GM19438 (cell line): ENCODE data around the gene BSPRY.
A peak's percentile ranks its signal among the peaks of the same experiment; 100 is the strongest.
"Not testable (repeated sequence)": the region's sequence is repeated elsewhere in the genome, so short reads cannot be mapped to it uniquely, and the experiment has no call there.

ENCODE experiments used
- ATAC-seq: cut with Tn5 transposase; IDR thresholded peaks from one replicate; pipeline ENCODE4 v1.9.1; 2021; ENCODE audit warnings: low read depth; ENCODE audit not compliant: unreplicated experiment

The BSPRY gene

DNA sequence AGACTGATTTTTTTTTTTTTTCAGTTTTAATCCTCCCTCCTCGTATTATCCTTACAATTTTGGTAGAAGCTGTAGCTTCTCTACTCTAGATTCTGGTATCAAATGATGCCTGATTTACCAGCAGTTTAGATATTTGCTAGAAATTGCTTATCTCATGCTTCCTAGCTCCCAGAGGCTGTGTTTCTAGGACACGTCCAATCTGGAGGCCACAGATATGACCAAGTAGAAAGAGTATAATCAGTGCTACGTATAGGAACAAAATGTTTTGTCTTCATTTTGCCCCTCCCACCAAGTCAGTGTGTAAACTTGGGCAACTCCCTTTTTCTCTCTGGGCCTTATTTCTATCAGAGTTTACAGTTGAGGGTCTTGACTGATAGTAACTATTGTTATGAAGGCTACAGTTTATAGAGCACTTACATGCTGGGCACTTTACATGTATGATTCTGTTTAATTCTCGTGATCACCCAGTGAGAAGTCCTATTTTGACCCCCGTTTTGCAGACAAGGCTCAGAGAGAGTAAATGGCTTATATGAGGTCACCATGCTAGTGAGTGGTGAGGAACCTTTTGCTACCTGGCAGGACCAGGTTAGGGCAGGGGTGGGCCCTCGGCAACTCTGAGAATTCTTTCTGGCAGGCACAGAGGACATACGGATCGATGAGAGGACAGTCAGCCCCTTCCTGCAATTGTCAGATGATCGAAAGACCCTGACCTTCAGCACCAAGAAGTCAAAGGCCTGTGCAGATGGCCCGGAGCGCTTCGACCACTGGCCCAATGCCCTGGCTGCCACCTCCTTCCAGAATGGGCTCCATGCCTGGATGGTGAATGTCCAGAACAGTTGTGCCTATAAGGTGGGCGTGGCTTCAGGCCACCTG lies 19.9 kb downstream of the BSPRY start:
- ATAC-seq: no peak

- ATAC-seq: no peak
Observed at GRCh38 chr9:113369855-113370140, 20.5 kb downstream of the BSPRY start.

GRCh38 chr9:113370806-113371325 lies 21.5 kb downstream of the BSPRY start:
- no peak for ATAC-seq

- no peak for ATAC-seq
Observed at GRCh38 chr9:113372059-113372458, 22.7 kb downstream of the BSPRY start.

GRCh38 chr9:113373256-113373655 lies 23.9 kb downstream of the BSPRY start:
- ATAC-seq: no peak

DNA sequence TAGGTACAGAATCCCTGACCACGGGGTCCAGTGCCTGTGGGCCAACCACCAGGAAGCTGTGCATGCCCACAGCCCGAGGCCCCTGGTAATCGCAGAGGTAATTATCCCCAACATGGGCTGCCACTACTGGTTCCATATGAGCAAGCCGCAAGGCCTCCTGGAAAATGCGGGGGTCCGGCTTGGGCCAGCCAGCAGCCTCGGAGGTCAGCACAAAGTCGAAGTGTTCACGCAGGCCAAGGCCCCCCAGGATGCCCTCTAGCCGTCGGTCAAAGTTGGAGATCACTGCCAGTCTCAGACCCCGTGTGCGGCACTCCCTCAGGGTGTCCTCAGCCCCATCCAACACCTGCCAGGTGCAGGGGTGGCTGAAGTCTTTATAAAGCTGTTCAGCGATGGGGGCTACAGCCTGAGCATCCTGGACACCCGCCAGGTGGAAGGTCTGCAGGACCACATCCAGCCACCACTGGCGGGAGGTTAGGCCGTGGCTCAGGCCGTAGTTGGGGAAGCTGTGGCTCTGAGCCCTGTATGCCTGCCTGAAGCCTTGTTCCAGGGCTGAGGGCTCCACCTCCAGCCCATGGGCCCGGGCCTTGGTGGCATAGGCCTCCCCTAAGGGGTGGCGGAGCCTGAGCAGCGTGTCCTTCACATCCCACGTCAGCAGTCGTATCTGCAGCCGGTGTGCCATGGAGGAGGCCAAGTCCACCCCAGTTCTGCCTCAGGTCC lies 24.5 kb downstream of the BSPRY start:
- ATAC-seq: no peak

DNA sequence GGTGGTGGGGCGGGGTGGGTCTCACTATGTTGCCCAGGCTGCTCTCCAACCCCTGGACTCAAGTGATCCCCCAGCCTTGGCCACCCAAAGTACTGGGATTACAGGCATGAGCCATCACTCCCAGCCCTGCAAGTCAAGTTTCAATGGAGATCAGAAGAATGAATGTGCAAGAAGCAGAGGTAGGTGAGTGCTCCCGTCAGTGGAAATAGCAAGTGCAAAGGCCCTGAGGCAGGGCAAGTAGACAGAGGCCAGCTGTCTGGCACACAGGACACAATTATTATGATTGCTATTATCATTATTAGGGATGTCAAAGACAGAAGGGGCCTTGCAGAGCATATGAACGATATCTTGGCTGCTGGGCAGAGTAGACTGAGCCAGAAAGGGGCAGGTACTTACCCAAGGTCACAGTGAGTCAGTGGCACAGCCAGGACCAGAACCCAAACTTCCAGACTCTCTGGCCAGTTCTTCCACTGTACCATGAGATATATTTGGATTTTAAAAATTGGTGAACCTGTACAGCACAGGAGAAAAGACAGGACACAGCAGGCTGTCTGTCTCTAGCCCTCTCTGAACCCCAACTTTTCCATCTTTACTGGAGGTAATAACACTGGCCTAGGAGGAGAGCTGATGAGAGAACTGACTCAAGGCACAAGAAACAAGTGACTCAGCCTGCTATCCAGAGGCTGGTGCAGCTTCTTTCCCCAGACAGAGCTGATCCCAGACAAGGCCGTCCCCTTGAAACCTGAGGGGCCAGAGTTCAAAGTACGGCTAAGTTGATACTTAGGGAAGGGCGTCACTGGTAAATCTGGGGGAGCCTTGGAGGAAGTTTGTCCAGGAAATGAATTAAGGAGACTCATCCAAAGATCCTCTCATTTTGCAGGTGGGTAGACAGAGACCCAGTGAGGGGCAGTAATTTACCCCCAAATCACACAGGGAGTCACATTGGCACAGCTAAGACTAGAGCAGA lies 26.0 kb downstream of the BSPRY start:
- ATAC-seq: no peak

GRCh38 chr9:113376634-113377567 lies 27.6 kb downstream of the BSPRY start, which contains the start of gene HDHD3:
HDHD3 (minus strand) TSS chr9:113376986; CDS start chr9:113374354, 2,632 bp downstream.
- ATAC-seq: peak; percentile 73

DNA sequence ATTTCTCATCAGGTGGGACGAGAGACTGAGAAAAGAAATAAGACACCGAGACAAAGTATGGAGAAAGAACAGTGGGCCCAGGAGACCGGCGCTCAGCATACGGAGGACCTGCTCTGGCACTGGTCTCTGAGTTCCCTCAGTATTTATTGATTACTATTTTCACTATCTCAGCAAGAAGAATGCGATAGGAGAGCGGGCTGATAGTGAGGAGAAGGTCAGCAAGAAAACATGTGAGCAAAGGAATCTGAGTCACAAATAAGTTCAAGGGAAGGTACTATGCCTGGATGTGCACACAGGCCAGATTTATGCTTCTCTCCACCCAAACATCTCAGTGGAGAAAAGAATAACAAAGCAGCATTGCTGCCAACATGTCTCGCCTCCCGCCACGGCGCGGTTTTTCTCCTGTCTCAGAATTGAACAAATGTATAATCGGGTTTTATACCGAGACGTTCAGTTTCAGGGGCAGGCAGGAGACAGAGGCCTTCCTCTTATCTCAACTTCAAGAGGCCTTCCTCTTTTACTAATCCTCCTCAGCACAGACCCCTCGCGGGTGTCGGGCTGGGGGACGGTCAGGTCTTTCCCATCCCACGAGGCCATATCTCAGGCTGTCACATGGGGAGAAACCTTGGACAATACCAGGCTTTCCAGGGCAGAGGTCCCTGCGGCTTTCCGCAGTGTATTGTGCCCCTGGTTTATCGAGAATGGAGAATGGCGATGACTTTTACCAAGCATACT lies 29.9 kb downstream of the BSPRY start:
- not testable (repeated sequence) for ATAC-seq

GRCh38 chr9:113379829-113380210 lies 30.5 kb downstream of the BSPRY start:
- not testable (repeated sequence) for ATAC-seq

DNA sequence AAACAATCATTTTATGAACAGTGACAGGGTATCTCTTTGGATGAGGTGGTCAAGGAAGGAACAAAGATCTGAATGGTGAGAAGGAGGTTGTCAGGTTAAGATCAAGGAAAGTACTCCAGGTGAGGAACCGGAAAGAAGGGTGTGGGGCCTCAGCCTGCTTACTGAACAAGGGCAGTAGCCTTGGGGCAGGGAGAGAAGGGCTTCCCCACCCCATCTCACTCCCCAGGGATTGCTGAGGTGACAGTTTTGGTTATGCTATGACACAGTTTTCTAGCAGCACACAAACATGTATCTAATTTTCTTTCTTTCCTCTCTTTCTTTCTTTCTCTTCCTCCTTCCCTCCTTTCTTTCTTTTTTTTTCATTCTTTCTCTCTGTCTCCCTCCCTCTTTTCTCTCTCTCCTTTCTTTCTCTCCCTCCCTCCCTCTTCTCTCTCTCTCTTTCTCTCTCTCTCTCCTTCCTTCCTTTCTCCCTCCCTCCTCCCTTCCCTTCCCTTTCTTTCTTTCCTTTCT lies 31.6 kb downstream of the BSPRY start:
- ATAC-seq: peak; percentile 59

DNA sequence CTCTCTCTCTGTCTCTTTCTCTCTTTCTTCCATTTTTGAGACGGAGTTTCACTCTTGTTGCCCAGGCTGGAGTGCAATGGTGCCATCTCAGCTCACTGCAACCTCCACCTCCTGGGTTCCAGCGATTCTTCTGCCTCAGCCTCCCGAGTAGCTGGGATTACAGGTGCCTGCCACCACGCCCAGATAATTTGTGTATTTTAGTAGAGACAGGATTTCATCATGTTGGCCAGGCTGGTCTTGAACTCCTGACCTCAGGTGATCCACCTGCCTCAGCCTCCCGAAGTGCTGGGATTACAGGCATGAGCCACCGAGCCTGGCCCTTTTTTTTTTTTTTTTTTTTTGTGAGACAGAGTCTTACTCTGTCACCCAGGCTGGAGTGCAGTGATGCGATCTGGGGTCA lies 32.1 kb downstream of the BSPRY start:
- ATAC-seq: not testable (repeated sequence)

DNA sequence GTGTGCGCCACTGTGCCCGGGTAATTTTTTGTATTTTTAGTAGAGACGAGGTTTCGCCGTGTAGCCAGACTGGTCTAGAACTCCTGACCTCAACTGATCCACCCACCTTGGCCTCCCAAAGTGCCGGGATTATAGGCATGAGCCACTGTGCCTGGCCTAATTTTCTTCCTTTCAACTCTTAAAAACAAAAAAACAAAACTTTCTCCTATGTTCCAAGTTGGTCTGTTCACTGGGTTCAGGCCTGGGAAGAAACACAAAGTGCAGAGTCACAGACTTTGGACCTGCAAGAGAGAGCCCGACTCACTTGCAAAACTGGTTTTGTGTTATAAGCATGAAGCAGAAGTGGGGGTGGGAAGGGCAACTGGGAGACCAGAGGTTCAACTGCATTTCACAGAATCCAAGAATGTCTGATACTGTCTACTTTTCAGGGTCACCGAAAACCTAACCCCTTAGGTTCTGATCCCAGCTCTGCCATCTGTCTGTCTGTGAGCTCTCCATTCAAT lies 32.6 kb downstream of the BSPRY start:
- no peak for ATAC-seq

DNA sequence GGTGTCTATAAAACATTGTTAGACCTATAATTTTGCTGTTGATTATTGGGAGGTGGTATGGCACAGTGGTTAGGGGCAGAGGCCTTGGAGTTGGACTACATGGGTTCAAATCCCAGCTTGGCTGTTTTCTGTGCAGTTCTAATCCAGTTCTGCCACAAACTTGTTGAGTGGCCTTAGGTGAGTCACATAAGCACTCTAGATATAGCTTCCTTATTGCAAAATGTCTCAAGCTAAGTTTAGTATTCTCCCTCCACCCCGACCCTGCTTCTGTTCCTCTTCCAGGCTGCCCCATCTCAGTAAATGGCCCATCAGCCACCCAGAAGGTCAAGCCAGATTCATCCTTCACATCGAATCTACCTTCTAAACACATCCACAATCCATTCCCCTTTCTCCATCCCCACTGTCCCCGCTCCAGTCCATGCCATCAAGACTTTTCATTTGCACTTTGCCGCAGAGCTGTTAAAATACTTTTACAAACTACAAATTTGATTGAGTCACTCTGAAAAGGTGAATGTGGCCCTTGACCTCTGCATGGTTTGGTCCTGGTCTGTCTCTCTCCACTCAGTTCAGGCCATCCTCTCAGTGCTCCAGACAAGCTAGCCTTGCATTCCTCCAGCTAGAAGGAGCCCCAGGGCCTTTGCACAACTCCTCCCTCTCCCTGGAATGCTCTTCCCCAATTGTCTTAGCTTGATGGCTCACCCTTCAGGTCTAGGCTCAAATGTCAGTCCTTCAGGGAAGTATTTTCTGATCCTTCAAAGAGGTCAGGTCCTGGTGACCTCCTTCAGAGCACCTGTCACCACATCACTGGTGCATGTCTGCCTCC lies 37.4 kb downstream of the BSPRY start:
- ATAC-seq: no peak

DNA sequence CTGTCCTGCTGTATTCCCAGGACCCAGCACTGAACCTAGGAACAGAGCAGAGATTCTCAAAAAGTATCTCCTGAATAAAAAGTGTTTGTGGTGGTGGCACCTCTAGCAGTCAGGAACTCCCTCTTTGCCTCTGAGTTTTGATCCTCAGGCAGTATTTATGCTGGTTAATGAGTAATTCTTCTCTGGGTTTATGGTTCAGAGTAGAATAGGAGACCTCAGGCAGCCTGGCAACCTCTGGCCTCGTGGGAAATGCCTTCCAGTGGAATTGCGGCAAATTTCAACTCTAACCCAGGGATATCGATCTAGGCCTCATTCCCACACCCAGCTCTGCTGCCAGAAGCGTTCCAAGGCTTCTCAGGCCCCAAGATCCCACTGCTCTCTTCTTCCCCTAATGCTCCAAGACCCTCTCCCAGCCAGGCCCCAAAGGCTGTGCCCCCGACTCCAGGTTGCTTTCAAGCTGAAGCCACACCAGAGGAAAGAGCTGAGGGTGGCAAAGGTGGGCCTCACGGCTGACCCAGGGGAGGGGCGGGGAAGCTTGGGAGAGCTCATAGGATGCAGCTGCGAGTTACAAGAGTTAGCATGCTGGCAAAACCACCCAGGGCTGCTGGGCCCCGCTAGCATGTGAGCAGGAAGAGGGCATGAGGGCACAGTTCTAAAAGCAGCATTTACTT lies 38.4 kb downstream of the BSPRY start:
- no peak for ATAC-seq

- no peak for ATAC-seq
Observed at GRCh38 chr9:113388833-113389232, 39.5 kb downstream of the BSPRY start.

DNA sequence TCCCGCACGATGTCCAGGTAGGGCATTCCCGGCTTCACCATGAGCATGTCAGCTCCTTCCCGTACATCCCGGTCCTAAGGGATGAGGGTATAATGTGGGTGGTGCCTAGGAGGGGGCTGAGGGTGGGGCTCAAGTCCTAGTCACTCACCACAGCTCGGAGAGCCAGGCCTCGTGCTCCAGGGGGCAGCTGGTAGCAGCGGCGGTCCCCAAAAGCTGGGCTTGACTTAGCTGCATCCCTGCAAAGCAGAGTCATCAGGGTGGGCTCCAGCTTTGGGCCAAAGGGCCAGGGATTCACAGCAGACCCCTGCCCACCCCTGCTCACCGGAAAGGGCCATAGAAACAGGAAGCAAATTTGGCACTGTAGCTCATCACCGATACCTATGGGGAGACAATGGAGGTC lies 40.1 kb downstream of the BSPRY start:
- ATAC-seq: no peak
